Astrocyte (in vitro differentiated cells and primary cell): ENCODE results near the gene RIPPLY2. TPM values are rescaled to one million over a fixed set of nuclear protein-coding genes. Genes with fewer than 3 reads are reported as not detected.

Experiments
- DNase-seq: peaks from one replicate; pipeline ENCODE4 v3.0.0-alpha.2; 2010; ENCODE audit warnings: low read depth
- FAIRE-seq: peaks from 2 replicates; lab custom pipeline; 2011; peaks lifted over from hg19 to GRCh38; lab: Jason Lieb, UNC
- H2AFZ ChIP-seq: 2 replicates; pipeline ENCODE4 v1.6.0; 2012; ENCODE audit warnings: low read depth, low read length, inconsistent platforms
- H3K27ac ChIP-seq: 2 replicates; pipeline ENCODE4 v1.5.1; 2011; ENCODE audit warnings: low read depth, low read length, inconsistent platforms
- H3K27me3 ChIP-seq: 2 replicates; pipeline ENCODE4 v1.6.0; 2011; ENCODE audit warnings: low read length, inconsistent platforms; ENCODE audit not compliant: insufficient read depth
- H3K36me3 ChIP-seq: 2 replicates; pipeline ENCODE4 v1.5.1; 2011; ENCODE audit warnings: low read length, inconsistent platforms; ENCODE audit not compliant: insufficient read depth
- H3K4me1 ChIP-seq: 2 replicates; pipeline ENCODE4 v1.5.1; 2011; ENCODE audit warnings: low read length, inconsistent platforms; ENCODE audit not compliant: insufficient read depth
- H3K4me2 ChIP-seq: 2 replicates; pipeline ENCODE4 v1.6.0; 2012; ENCODE audit warnings: low read length, inconsistent platforms
- H3K4me3 ChIP-seq: 2 replicates; pipeline ENCODE4 v1.5.1; 2011; ENCODE audit warnings: low read depth, mild to moderate bottlenecking, low read length, inconsistent platforms; ENCODE audit not compliant: insufficient read depth
- H3K79me2 ChIP-seq: 2 replicates; pipeline ENCODE4 v1.6.0; 2012; ENCODE audit warnings: mild to moderate bottlenecking, low read length, inconsistent platforms; ENCODE audit not compliant: insufficient read depth
- H3K9ac ChIP-seq: 2 replicates; pipeline ENCODE4 v1.6.0; 2012; ENCODE audit warnings: mild to moderate bottlenecking, low read length, inconsistent platforms
- H3K9me3 ChIP-seq: 2 replicates; pipeline ENCODE4 v1.5.1; 2012; ENCODE audit warnings: low read depth, mild to moderate bottlenecking, low read length, inconsistent platforms; ENCODE audit not compliant: insufficient read depth
- H4K20me1 ChIP-seq: 2 replicates; pipeline ENCODE4 v1.6.0; 2012; ENCODE audit warnings: low read length, inconsistent platforms; ENCODE audit not compliant: insufficient read depth
- H3K27ac Mint-ChIP-seq: one replicate; pipeline ENCODE4 v1.8.0; 2021; ENCODE audit warnings: mild to moderate bottlenecking, mixed read lengths; ENCODE audit not compliant: unreplicated experiment
- H3K27me3 Mint-ChIP-seq: one replicate; pipeline ENCODE4 v1.8.0; 2021; ENCODE audit warnings: low read depth, mixed read lengths; ENCODE audit not compliant: unreplicated experiment
- H3K36me3 Mint-ChIP-seq: one replicate; pipeline ENCODE4 v1.8.0; 2021; ENCODE audit warnings: low read depth, mixed read lengths; ENCODE audit not compliant: unreplicated experiment
- H3K4me1 Mint-ChIP-seq: one replicate; pipeline ENCODE4 v1.8.0; 2021; ENCODE audit warnings: low read depth, mixed read lengths; ENCODE audit not compliant: unreplicated experiment
- H3K4me3 Mint-ChIP-seq: one replicate; pipeline ENCODE4 v1.8.0; 2021; ENCODE audit warnings: mild to moderate bottlenecking, moderate library complexity, mixed read lengths; ENCODE audit not compliant: unreplicated experiment
- H3K9me3 Mint-ChIP-seq: one replicate; pipeline ENCODE4 v1.8.0; 2021; ENCODE audit warnings: mild to moderate bottlenecking, mixed read lengths; ENCODE audit not compliant: unreplicated experiment
- EZH2 ChIP-seq: IDR thresholded peaks from 2 replicates; pipeline ENCODE4 v1.6.1; 2012; ENCODE audit warnings: mild to moderate bottlenecking, low read length, inconsistent platforms; ENCODE audit not compliant: insufficient read depth
- total RNA-seq: library from RNA; stranded (reverse); gene quantifications from 2 replicates; pipeline ENCODE4 v1.2.1, GENCODE V29; 2021
- TF ChIP-seq, protein P1 (sequence below): IDR thresholded peaks from 2 replicates; pipeline ENCODE4 v1.5.1; 2011; ENCODE audit warnings: low read depth, mild to moderate bottlenecking, inconsistent platforms, low read length, moderate library complexity; ENCODE audit not compliant: insufficient read depth

RIPPLY2 gene
- total RNA-seq, 1 donor from 2014 or later = not detected

DNA sequence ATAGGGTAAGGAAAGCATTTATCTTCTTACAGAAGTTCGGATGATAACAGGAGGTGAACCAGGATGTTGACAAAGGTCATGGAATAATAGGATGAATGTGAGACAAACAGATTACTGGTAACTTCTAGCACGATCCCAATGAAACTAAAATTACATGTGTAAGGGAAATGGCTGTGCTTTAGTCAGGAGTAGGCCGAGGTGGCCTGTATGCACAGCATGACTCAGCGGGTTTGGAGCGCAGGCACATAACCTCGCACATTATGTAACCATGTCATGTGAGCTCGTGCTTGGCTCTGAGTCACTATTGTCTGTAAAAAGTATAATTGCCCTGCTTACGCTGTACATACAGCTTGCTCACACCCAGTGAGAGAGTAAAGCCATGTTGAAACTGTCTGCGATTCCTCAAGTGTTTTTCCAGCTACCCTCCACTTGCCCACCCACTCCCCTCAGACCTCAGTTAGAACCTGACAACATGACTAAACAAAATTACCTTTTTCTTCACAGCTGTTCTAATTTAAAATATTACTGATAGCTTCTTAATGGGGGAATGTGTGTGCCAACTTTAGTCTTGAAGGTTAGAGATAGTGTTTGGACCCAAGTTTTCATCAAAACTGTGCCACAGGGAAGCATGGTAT, 14.5 kb downstream of the RIPPLY2 start:
- H3K4me3 Mint-ChIP-seq = no peak overlapping the region
- Histone ChIP-seq H3K36me3 (no peaks in the 10 kb centered on the region), H3K9me3 (no peaks in the 10 kb centered on the region), H4K20me1 (peaks cover 2% of the 10 kb centered on the region), H2AFZ (no peak overlapping the region), H3K27me3 (no peaks in the 10 kb centered on the region), H3K4me1 (peaks cover 15% of the 10 kb centered on the region), H3K79me2 (peaks cover 3% of the 10 kb centered on the region), H3K4me3 (no peak overlapping the region), H3K27ac (peak overlapping the region; percentile 78), H3K4me2 (peak overlapping the region; percentile 51), H3K9ac (peak overlapping the region; percentile 56)
- H3K27ac Mint-ChIP-seq = peak overlapping the region; percentile 48
- H3K27me3 Mint-ChIP-seq = no peaks in the 10 kb centered on the region
- no peaks in the 10 kb centered on the region for H3K9me3 Mint-ChIP-seq
- DNase-seq = peak; percentile 95
- no peak for TF ChIP-seq EZH2
- TF ChIP-seq, protein P1, sequence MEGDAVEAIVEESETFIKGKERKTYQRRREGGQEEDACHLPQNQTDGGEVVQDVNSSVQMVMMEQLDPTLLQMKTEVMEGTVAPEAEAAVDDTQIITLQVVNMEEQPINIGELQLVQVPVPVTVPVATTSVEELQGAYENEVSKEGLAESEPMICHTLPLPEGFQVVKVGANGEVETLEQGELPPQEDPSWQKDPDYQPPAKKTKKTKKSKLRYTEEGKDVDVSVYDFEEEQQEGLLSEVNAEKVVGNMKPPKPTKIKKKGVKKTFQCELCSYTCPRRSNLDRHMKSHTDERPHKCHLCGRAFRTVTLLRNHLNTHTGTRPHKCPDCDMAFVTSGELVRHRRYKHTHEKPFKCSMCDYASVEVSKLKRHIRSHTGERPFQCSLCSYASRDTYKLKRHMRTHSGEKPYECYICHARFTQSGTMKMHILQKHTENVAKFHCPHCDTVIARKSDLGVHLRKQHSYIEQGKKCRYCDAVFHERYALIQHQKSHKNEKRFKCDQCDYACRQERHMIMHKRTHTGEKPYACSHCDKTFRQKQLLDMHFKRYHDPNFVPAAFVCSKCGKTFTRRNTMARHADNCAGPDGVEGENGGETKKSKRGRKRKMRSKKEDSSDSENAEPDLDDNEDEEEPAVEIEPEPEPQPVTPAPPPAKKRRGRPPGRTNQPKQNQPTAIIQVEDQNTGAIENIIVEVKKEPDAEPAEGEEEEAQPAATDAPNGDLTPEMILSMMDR = no peak
- H3K36me3 Mint-ChIP-seq = peaks cover 2% of the 10 kb centered on the region
- peak; percentile 96 for FAIRE-seq
- H3K4me1 Mint-ChIP-seq = peaks cover 7% of the 10 kb centered on the region

DNA sequence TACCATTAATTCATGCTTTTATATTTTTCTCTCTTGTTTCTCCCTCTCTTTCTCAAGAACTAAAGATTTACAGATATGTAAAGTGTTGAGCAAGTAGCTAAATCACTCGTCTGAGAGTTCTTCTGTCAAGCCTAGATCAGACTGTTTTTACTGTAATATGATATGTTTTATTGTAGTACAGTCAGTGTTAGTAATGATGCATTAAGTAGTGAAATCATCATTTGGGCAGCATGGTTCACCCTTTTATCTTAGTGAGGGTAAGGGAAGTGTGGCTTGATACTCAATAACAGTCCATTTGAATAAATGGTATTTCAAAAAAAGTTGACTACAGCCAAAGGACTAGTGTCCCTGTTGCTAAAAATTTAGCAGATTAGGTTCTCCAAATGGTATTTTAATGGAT, 15.5 kb downstream of the RIPPLY2 start:
- H3K4me1 ChIP-seq = peaks cover 15% of the 10 kb centered on the region
- no peak overlapping the region for H3K27ac Mint-ChIP-seq
- TF ChIP-seq, protein P1 = no peak
- TF ChIP-seq EZH2 = no peak
- no peak overlapping the region for H2AFZ ChIP-seq
- no peaks in the 10 kb centered on the region for H3K9me3 ChIP-seq
- peaks cover 2% of the 10 kb centered on the region for H3K36me3 Mint-ChIP-seq
- no peak overlapping the region for H3K4me3 Mint-ChIP-seq
- H3K4me3 ChIP-seq = no peak overlapping the region
- H4K20me1 ChIP-seq = no peaks in the 10 kb centered on the region
- no peaks in the 10 kb centered on the region for H3K27me3 ChIP-seq
- H3K27me3 Mint-ChIP-seq = no peaks in the 10 kb centered on the region
- FAIRE-seq (peak; percentile 52), DNase-seq (peak; percentile 80)
- no peaks in the 10 kb centered on the region for H3K36me3 ChIP-seq
- H3K9ac ChIP-seq = peak overlapping the region; percentile 38
- peaks cover under 1% of the 10 kb centered on the region for H3K79me2 ChIP-seq
- peak overlapping the region; percentile 78 for H3K27ac ChIP-seq
- peaks cover 7% of the 10 kb centered on the region for H3K4me1 Mint-ChIP-seq
- peak overlapping the region; percentile 27 for H3K4me2 ChIP-seq
- no peaks in the 10 kb centered on the region for H3K9me3 Mint-ChIP-seq

DNA sequence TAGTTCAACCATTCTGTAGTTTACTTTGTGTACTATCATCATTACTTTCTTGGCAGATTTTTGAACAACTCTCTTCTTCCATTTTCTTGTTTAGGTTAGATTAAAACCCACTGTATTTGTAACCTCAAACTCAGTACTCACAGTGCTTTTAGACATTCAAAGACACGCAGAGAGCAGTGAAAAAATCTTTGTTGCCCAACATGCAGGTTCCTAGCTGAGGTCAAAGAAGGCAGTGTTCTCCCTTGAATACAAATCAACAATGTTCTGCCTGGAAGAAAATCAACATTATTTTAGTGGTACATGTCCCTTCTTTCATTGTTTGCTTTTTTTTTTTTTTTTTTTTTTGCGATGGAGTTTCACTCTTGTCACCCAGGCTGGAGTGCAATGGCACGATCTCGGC, 17.5 kb downstream of the RIPPLY2 start:
- H3K9ac ChIP-seq = no peak overlapping the region
- peaks cover 15% of the 10 kb centered on the region for H3K4me1 ChIP-seq
- H3K4me3 ChIP-seq = no peak overlapping the region
- no peak for TF ChIP-seq EZH2
- TF ChIP-seq, protein P1 = no peak
- H4K20me1 ChIP-seq = no peaks in the 10 kb centered on the region
- Mint-ChIP-seq H3K9me3 (no peaks in the 10 kb centered on the region), H3K27ac (no peak overlapping the region), H3K27me3 (no peaks in the 10 kb centered on the region), H3K4me1 (peaks cover 7% of the 10 kb centered on the region), H3K4me3 (no peak overlapping the region), H3K36me3 (peaks cover 2% of the 10 kb centered on the region)
- FAIRE-seq (no peak), DNase-seq (no peak)
- no peak overlapping the region for H3K27ac ChIP-seq
- no peaks in the 10 kb centered on the region for H3K9me3 ChIP-seq
- H3K27me3 ChIP-seq = no peaks in the 10 kb centered on the region
- H3K79me2 ChIP-seq = peaks cover 3% of the 10 kb centered on the region
- H3K4me2 ChIP-seq = no peak overlapping the region
- no peaks in the 10 kb centered on the region for H3K36me3 ChIP-seq
- no peak overlapping the region for H2AFZ ChIP-seq
